Muscle of leg (tissue), 11 donors: Measurements from ENCODE around the gene CTR9. TPM values are rescaled to one million over a fixed set of nuclear protein-coding genes. Genes with fewer than 3 reads are reported as not detected.
"Not testable (repeated sequence)": the region's sequence is repeated elsewhere in the genome, so short reads cannot be mapped to it uniquely, and the experiment has no call there.

Experiments used
- DNase-seq: peaks from one replicate; pipeline ENCODE4 v3.0.0; 2013
- H3K27ac ChIP-seq: one replicate; pipeline ENCODE4 v1.5.1; 2013; ENCODE audit warnings: mild to moderate bottlenecking, low read length, control low read depth
- H3K27me3 ChIP-seq: one replicate; pipeline ENCODE4 v1.6.1; 2013; ENCODE audit warnings: low read length; ENCODE audit not compliant: control insufficient read depth, insufficient read depth
- H3K36me3 ChIP-seq: one replicate; pipeline ENCODE4 v1.6.1; 2013; ENCODE audit warnings: low read length; ENCODE audit not compliant: control insufficient read depth, insufficient read depth
- H3K4me1 ChIP-seq: one replicate; pipeline ENCODE4 v1.6.1; 2013; ENCODE audit warnings: low read length; ENCODE audit not compliant: control insufficient read depth, insufficient read depth
- H3K4me3 ChIP-seq: one replicate; pipeline ENCODE4 v1.5.1; 2013; ENCODE audit warnings: low read length, control low read depth
- H3K9me3 ChIP-seq: replicated peaks from 2 replicates; pipeline ENCODE4 v1.6.1; 2013; ENCODE audit warnings: low read depth, low read length; ENCODE audit not compliant: control insufficient read depth
- WGBS: methylation state at CpG from one replicate; pipeline ENCODE4 v1.1.5; 2013; ENCODE audit warnings: missing lambda C conversion rate; ENCODE audit not compliant: insufficient coverage; 5-methylcytosine and 5-hydroxymethylcytosine counted together
- polyA plus RNA-seq, 8 donors: library from polyadenylated mRNA; unstranded; fragments of 120-200 nt; gene quantifications; one replicate each; pipeline versions ENCODE4 v1.2.1 to v1.2.3, GENCODE V29; 2013; ENCODE audit warnings: inconsistent platforms in 1 of 8, low replicate concordance in 1 of 8; ENCODE audit not compliant: insufficient read length in 8 of 8, insufficient read depth in 1 of 8
- total RNA-seq: library from RNA; stranded (reverse); fragments of 120-200 nt; gene quantifications from one replicate; pipeline ENCODE4 v1.2.4, GENCODE V29; 2013

Gene CTR9
- total and polyA plus RNA-seq, 9 donors = 16.4 to 35.8 (median 29.4) TPM

DNA sequence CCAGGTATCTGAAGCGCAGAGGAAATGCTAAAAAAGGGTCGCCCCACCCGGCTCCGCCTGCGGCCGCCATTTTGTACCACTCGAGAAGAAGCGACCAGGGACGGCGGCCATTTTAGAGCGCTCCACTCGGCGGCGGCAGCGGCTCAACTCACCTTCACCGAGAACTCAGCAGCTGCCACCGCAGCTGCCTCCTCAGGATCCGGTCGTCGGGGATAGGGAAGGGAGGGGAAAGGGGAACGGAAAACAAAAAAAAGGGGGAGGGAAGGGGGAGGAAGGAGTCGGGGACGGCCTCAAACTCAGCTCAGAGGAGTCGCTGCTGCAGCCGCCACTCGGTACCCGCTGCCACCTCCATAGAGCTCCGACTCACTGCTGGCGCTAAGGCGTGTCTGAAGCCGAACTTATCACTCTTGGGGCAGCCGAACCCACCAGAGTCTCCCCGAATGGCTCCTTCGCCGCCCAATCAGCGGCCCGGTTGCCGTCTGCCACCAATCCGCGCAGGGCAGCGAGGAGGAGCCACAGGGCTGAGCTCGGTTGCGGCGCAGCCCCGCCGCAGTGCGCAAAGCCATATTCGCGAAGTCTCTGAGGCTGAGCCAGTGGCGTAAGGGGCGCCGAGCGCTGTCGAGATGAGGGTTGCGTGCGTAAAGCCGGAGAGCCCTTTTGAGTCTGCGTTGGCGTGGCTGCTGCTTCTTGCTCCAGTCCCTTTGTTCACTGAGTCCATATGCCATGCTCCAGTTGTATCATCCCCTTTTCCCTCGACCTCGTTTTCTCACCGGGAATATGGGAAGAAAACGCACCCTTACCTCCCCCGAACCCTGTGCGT lies 57.7 kb downstream of the CTR9 start, which contains the start of gene EIF4G2:
Gene EIF4G2, minus strand, starts transcription at position 374 of the 820 bp plus-strand sequence.
- H3K4me1 ChIP-seq = peaks cover 13% of the 10 kb centered on the region
- peak within 1 kb of the TSS; percentile 99 for H3K27ac ChIP-seq
- no peaks in the 10 kb centered on the region for H3K9me3 ChIP-seq
- WGBS = under 1% methylated on average over 60 of the region's 65 CpGs
- H3K27me3 ChIP-seq = no peaks in the 10 kb centered on the region
- peak within 1 kb of the TSS; percentile 92 for H3K4me3 ChIP-seq
- H3K36me3 ChIP-seq = peaks cover 34% of the 10 kb centered on the region
- DNase-seq = peak; percentile 100

DNA sequence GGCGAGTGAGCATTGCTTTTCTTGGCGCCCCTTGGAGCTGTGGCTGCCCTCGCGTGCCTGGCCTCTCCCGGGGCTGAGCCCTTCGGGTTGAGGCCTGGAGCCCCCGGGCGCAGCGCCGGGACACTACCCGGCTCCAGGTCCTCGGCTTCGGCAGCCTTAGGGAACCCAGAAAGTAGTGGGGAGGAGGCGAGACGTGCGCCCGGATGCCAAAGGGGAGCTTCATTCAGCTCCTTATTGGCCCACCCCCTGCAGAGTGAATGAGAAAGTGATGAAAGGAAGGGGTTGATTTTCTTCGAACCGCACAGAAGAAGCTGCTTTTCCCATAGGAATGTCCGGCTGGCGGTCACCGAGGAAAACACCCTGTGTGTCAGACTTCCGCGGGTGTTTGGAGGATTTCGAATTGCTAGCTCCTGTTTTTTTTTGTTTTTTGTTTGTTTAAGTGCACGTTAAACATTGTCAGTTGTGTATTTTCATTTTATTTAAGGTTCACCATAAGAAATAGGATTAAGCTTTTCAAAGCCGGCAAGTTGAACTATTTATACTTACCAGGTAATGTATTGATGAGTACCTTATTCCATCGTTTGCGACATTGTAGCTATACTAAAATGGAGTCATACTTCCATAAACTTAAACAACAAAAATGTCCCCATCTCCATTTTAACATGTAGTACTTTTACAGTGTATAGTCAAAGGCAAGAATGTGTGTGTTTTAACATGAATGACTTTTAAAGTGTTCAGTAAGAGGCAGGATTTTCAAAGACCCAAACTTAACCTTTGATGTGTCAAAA lies 58.5 kb downstream of the CTR9 start:
- H3K36me3 ChIP-seq = peaks cover 27% of the 10 kb centered on the region
- H3K27ac ChIP-seq = peak overlapping the region; percentile 99
- peak; percentile 18 for DNase-seq
- peak overlapping the region; percentile 88 for H3K4me3 ChIP-seq
- no peaks in the 10 kb centered on the region for H3K27me3 ChIP-seq
- WGBS = 0% methylated on average over 16 of the region's 29 CpGs
- H3K4me1 ChIP-seq = peaks cover 13% of the 10 kb centered on the region
- no peaks in the 10 kb centered on the region for H3K9me3 ChIP-seq

DNA sequence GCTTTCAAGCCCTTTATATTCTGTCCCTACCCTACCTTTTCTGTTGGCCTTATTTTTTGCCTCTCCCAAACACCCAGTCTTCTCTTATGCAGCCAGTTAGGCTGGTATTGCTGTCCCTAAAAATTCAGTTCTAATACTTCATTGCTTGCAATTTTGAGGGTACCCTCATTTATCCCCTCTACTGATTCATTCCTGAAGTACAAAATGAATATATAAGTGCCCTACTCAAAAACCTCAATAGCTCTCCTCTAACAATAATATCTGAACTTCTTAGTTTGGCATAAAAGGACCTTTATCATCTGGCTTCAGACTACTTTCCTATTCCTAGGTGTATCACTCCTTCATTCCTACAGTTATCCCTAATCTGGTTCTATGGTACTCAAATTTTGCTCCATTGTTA lies 62.9 kb downstream of the CTR9 start:
- no peak overlapping the region for H3K4me3 ChIP-seq
- no peaks in the 10 kb centered on the region for H3K27me3 ChIP-seq
- no peaks in the 10 kb centered on the region for H3K36me3 ChIP-seq

DNA sequence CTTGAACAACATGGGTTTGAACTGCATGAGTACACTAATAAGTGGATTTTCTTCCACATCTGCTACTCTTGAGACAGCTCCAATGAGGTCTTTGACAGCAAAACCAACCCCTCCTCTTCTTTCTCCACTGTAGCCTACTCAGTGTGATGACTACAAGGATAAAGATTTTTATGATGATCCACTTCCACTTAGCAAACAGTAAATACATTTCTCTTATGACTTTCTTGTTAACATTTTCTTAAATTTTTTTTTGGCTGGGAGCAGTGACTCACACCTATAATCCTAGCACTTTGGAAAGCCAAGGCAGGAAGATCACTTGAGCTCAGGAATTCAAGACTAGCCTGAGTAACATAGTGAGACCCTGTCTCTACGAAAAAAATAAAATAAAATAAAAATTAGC lies 67.5 kb downstream of the CTR9 start:
- Histone ChIP-seq H3K4me3 (no peak overlapping the region), H3K27ac (no peak overlapping the region), H3K27me3 (no peaks in the 10 kb centered on the region), H3K36me3 (no peaks in the 10 kb centered on the region), H3K9me3 (no peaks in the 10 kb centered on the region), H3K4me1 (no peaks in the 10 kb centered on the region)
- DNase-seq = no peak
- no CpG with 5 or more reads among the region's 1 CpG for WGBS

More for the DNA sequence above, 62.9 kb downstream of the CTR9 start:
- no peak overlapping the region for H3K27ac ChIP-seq
- H3K4me1 ChIP-seq = no peaks in the 10 kb centered on the region
- H3K9me3 ChIP-seq = no peaks in the 10 kb centered on the region
- no peak for DNase-seq

DNA sequence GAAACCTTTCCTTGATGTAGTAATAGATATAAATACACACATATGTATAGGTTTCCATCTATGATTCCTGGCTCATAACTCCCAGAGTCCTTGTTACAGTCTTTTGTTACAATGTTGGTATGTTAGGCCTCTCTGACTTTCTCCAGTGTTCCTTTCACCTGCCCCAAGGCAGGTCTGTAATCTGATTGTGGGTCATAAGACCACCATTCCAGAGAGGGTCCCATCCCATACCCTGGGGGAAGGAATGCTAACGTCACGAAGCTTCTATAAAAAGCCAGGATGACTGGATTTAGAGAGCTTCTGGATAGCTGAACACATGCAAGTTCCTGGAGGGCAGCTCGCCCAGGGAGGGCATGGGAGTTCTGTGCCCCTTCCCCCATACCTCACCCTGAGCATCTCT lies 71.4 kb downstream of the CTR9 start:
- DNase-seq, H3K27me3 ChIP-seq, H3K36me3 ChIP-seq, H3K4me1 ChIP-seq, H3K4me3 ChIP-seq, H3K27ac ChIP-seq, H3K9me3 ChIP-seq: not testable (repeated sequence)
- no CpG with 5 or more reads among the region's 3 CpGs for WGBS

DNA sequence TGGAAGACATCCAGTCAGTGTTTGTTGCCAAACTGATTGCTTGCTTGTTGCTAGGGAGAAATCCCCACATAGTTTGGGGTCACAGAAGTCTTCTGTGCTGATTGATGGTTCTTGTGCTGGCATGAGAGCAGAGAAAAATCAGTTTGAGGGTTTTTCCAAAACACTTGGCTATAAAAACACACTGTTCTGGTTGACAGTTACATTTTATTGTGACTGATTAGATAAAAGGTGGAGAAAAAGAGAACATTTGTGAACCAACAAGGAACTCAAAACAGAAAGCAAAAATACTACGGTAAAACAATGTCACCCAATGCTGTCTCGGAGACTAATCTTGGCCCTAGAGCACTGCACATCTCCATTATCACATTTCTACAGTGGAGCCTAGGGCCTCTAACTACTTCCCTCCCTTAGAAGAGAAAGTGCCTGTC lies 72.1 kb downstream of the CTR9 start:
- H3K36me3 ChIP-seq = no peaks in the 10 kb centered on the region
- H3K4me3 ChIP-seq = no peak overlapping the region
- WGBS = no CpG with 5 or more reads among the region's 2 CpGs
- no peaks in the 10 kb centered on the region for H3K4me1 ChIP-seq
- H3K27me3 ChIP-seq = no peaks in the 10 kb centered on the region
- no peak for DNase-seq
- H3K27ac ChIP-seq = peak overlapping the region; percentile 0
- H3K9me3 ChIP-seq = no peaks in the 10 kb centered on the region

DNA sequence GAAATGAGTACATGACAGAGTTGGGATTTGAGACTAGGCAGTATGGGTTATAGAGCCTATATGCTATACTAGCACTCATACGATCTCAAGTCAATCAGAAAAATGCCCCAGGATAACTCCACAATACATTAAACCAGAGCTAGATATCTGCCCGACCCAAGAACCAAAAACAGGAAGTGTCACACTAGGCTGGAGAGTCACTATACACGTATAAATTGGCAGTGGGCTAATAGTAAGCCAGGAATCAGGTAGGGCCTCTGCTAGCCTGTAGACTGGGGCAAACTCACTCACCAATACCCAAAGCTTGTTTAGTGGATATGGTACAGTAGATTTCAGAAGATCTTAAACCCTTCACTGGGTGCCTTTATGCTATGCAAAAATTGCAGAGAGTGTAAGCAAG lies 73.8 kb downstream of the CTR9 start:
- no peak overlapping the region for H3K27ac ChIP-seq
- no peaks in the 10 kb centered on the region for H3K4me1 ChIP-seq
- H3K9me3 ChIP-seq = no peaks in the 10 kb centered on the region
- H3K36me3 ChIP-seq = no peaks in the 10 kb centered on the region
- 40% methylated on average over 1 of the region's 3 CpGs for WGBS
- H3K4me3 ChIP-seq = no peak overlapping the region
- H3K27me3 ChIP-seq = no peaks in the 10 kb centered on the region
- no peak for DNase-seq

DNA sequence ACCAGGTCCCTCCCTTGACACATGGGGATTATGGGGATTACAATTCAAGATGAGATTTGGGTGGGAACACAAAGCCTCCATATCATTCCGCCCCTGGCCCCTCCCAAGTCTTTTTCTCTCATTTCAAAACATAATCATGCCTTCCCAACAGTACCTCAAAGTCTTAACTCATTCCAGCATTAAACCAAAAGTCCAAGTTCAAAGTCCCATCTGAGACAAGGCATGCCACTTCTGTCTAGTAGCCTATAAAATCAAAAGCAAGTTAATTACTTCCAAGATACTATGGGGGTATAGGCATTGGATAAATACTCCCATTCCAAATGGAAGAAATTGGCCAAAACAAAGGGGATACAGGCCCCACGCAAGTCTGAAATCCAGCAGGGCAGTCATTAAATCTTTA lies 77.4 kb downstream of the CTR9 start:
- Histone ChIP-seq H3K36me3 (no peaks in the 10 kb centered on the region), H3K9me3 (no peaks in the 10 kb centered on the region), H3K4me1 (no peaks in the 10 kb centered on the region), H3K27ac (no peak overlapping the region), H3K27me3 (no peaks in the 10 kb centered on the region), H3K4me3 (no peak overlapping the region)
- DNase-seq = no peak
- WGBS = 100% methylated on average over 1 of the region's 2 CpGs

DNA sequence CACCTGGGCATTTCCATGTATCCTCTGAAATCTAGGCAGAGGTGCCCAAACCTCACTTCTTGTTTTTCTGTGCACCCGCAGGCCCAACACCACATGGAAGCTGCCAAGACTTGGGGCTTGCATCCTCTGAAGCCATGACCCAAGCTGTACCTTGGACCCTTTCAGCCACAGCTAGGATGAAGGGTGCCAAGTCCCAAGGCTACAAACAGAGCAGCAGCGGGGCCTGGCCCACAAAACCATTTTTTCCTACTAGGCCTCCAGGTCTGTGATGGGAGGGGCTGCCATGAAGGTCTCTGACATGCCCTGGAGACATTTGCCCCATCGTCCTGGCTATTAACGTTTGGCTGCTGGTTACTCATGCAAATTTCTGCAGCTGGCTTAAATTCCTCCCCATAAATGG lies 78.1 kb downstream of the CTR9 start:
- WGBS = 78% methylated on average over 3 of the region's 4 CpGs
- no peak for DNase-seq

More for the DNA sequence above, 78.1 kb downstream of the CTR9 start:
- Histone ChIP-seq H3K4me1 (no peaks in the 10 kb centered on the region), H3K9me3 (no peaks in the 10 kb centered on the region), H3K36me3 (no peaks in the 10 kb centered on the region), H3K4me3 (no peak overlapping the region), H3K27ac (no peak overlapping the region), H3K27me3 (no peaks in the 10 kb centered on the region)
